GM18861 (cell line): ENCODE results near the gene GPR39.

Source experiments
- ATAC-seq: cut with Tn5 transposase; IDR thresholded peaks from one replicate; pipeline ENCODE4 v1.9.1; 2021; ENCODE audit not compliant: unreplicated experiment

The GPR39 gene

DNA sequence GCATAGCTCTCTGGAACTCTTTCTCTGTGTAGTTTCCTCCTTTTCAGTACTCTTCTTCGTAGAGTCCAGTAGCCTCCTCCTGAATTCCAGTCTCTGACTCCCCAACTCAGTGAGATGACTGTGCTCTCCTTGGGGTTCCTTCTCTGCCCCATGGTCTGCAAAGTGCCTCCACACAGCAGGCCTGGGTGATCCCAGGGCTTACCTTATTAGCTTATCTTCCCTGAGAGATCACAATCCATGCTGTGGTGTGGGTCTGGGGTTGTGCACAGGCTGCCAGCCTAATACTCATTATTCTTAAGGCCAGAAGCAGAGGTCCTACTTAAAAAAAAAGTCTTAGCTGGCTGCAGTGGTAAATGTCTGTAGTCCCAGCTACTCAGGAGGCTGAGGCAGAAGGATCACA is 4.6 kb upstream of the GPR39 start:
- no peak for ATAC-seq

DNA sequence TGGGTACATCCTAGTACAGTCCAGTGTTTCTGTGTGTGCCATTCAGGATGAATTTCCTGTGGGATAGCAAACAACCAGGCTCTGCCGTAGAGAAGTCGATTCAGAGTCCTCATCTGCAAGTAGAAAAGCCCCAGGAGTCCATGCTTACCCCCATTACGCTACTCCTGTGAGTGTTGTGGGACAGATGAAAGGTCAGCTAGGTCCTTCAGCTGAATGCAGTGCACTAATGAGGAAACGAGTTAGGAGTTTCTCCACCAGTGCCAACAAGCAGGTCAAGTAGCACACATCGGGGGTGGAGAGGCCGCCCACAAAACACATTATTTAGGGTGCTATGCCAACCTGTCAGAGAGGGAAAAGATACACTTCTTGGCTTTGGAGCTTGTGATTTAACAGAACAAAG is 2.5 kb upstream of the GPR39 start:
- no peak for ATAC-seq

DNA sequence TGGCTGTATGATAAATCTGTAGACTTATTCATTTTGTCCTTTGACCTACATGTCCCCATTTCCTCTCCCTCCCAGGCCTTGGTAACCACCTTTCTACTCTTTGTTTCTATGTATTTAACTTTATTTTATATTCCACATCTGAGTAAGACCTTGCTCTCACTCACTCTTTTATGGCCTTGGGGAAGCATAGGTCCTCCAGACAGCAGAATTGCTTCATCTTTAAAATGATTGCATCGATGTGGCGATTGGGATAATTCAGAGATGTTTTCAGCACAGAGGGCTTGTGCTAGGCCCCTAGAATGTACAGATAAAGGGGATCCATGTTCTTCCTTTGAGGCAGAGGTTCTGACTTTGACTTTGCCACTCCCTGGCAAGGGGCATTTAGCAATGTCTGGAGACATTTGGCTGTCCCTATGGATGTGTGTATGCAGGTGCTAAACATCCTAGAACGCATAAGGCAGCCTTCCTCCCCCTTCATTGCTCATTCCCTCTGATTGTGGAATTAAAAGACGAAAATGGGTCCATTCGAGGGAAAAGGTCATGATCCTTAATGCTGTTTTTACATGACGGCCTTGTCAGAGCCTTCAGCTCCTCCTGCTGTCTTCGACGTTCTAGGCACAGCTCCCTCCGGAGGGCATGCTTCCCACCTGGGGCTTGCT is 1.2 kb upstream of the GPR39 start:
- ATAC-seq = no peak

DNA sequence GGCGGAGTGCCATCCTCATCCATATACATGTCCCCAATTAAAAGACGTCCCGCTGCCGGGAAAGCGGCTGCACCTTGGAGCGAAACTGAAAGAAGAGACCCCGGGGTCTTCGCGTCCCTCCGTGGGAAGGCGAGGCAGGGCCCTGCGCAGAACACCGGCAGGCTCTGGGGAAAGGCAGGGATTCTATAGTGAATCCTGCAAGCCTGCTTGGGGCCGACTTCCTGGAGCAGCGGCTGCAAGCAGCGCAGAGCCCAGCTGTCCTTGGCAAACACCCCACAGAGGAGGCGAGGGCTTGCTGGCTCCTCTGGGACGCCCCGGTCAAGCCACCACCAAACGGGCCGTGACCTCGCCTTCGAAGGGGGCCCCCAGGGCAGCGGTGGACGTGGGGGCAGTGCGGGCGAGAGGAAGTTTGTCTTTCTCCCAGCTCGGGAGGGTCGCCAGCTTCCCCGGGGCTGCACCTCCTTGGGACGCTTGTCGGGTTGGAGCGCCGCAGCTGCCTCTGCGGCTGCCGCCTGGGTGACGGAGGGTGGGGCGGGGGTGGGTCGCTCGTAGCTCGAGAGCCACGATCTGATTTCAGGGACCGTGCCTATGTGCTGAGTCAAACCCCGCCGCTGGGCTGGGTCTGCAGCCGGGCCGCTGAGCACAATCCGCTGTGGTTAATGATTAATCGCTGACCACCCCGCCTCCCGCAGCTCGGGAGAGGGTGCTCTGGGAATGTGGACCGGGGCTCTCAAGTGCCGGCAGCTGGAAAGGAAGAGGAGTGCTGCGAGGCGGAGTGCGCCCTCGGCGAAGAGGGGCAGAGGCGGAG is 486 bp upstream of the GPR39 start:
- ATAC-seq = no peak

DNA sequence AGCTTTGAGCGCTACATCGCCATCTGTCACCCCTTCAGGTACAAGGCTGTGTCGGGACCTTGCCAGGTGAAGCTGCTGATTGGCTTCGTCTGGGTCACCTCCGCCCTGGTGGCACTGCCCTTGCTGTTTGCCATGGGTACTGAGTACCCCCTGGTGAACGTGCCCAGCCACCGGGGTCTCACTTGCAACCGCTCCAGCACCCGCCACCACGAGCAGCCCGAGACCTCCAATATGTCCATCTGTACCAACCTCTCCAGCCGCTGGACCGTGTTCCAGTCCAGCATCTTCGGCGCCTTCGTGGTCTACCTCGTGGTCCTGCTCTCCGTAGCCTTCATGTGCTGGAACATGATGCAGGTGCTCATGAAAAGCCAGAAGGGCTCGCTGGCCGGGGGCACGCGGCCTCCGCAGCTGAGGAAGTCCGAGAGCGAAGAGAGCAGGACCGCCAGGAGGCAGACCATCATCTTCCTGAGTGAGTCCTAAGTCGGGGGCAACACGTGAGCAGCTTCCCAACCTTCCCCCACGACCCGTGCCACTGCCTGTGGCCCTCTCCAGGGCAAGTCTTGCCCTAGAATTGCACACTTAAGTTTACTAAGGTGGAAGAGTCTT is 928 bp downstream of the GPR39 start:
- no peak for ATAC-seq

DNA sequence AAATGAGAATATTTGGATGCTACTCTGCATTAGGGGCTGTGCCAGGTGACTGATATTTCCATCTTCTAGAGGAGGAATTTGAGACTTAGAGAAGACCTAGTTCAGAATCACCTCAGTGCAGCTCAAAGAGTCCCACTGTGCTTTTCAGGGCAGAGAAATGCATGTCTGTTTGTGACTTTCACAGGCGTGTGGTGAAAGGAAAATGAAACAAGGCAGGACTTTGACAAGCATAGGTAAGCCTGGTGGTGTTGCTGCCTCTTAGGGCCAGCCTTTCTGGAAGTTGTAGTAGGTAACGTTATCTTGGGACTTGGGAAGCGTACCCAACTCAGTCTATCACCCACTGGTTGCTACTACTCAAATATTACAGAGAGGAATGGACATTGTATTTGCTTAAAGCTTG is 2.6 kb downstream of the GPR39 start:
- ATAC-seq = no peak

DNA sequence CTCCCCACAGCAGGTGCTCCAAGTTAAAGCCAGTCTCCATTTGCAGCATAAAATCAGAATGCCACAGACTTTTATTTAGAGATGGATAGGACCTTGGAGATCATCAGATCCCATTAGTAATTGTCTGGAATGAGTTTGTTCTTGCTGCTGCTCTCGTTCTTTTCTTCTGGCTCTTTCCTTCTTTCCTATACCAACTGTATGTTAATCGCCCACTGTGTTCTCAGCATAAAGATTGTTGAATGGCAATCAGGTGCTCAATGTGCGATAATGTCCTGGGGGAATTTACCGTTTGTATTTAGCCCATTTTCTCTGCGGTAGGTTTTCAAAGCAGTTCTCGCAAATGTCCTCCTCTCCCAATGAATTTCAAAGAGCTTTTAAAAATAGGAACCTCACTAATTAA is 3.3 kb downstream of the GPR39 start:
- no peak for ATAC-seq

DNA sequence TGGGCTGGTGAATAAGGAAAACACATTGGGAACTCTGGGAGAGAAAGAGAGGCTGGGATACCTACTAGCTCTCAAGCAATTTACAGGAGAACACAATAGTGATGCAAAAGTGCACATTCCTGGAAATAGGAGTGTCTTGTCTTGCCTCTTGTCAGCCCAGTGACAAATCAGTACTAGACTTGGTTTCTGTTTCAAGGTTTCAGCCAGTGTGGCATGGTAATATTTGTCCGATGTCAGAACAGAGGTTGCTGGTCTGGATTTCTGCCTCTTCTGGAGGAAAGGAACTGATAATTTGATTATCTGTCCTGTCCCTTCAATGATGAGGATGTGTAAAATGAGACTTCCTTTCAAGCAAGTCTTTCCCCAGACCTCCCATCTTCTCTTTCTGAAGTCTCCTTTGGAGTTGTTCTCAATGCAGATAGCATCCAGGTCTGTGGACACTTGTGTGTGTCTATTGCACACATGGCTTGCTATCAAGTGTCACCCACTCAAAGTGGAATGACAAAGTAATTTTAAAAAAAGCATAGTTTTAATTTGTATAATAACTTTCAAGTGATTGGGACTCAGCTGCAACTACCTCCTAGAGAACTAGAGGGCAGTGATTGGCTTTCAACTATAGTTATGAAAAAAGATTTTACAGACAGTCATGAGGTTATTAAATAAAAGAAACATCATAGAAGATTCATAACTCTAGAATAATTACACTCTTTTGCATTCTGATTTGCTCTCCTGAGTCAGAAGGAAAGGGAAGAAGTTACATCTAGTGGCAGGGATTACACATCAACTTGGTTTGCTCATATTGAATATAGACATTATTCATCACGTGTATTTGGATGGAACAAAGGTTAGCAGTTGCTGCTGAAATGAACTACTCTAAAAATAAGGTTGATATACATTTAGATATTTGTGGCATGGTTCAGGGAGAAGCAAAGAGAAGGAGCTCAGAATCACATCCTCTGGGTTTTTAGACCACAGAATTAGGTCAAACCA is 4.5 kb downstream of the GPR39 start:
- ATAC-seq = no peak

DNA sequence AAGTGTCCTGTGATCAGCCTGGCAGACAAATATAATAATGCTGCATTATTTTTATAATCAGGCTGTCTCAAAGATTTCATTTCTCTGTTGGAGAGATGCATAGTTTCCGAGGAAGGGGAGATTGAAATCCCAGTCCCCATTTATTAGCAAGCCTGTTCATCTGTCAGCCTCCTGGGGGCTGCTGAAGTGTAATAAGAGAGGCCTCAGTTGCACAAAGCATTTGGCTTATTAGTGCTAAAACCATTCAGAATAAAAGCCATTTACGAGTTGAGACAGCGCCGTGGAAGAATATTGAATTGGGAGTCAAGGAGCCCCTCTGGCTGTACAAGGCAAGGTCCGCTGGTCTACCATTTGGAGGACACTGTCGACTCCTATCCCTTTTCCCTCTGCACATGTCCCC is 6.1 kb downstream of the GPR39 start:
- ATAC-seq = no peak

DNA sequence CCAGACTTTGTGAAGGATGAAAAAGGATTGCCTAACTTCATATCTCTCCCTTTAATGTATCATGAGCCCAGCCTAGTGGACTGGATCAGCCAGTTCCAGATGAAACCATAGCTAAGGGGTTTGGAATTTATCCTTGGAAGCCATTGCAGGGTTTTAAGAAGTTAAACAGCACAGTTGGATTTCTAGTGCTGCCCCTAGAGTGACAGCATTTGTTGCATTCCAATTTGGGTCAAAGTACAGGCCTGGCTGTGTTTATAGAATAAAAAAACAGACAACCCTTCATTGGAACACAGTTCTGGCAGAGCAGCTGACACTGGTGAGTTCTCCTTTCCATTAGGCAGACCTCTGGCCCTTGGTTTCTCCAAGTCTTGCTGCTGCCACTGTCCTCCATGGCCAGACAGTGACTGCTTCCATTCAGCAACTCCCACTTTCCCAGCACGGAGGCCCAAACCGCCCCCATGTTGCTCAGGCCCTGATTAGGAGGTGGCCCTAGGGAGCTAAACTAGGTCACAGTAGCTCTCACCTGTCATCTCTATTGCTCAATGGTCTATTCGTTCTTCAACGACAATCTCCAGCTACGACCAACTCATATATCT is 8.0 kb downstream of the GPR39 start:
- ATAC-seq = no peak

DNA sequence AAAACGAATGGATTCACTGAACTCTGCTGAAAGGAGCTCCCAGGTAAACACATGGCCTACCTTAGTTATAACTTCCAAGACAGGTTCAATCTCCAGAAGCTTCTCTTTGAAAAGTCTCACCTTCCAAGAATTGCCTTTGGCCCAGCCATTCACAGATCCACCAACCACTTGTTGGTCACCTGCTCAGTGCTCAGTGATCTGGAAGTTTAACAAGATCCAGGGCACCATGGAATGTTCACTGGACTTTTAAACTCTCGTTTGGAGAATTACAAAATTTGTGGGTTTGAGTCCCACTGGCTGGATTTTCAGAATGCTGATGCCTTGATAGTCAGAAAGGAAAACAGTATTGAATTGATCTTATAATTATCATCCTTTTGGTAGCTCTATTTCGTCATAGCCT is 9.4 kb downstream of the GPR39 start:
- no peak for ATAC-seq

DNA sequence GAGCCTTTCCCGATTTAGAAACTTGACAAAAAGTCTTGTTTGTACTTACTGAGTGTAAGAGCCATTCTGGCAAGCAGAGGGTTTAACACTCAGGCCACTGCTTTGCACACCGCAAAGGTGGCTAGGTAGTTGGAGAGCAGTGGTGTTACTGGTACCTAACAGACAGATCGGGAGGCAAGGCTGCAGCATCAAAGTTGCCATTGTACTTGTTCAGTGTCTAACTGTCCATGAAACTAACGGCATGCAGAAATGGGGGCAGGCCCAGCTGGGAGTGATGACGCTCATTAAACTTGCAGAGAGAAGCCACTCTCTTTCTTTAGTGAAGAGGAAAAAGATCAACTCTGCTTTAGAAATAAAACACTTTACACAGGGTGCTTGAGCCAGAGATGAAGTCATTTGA is 10.1 kb downstream of the GPR39 start:
- ATAC-seq = no peak

DNA sequence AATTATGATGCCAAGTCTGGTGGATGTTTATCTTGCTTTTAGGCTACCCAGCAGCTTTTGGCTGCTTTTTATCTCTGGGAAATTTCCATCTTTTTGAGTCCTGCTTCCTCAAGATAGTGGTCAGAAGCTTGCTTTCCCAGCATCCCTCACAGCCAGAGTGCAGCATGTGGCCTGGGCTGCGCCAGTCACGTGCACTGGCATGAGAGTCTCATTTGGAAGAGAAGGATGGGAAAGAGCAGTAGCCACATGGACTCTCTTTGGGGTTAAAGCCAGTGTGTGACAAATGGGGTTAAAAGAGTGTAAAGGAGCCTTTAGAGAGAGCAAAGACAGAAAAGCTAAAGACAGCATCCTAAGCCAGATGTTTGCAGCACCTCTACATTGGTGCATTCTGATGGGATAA is 12.7 kb downstream of the GPR39 start:
- no peak for ATAC-seq

DNA sequence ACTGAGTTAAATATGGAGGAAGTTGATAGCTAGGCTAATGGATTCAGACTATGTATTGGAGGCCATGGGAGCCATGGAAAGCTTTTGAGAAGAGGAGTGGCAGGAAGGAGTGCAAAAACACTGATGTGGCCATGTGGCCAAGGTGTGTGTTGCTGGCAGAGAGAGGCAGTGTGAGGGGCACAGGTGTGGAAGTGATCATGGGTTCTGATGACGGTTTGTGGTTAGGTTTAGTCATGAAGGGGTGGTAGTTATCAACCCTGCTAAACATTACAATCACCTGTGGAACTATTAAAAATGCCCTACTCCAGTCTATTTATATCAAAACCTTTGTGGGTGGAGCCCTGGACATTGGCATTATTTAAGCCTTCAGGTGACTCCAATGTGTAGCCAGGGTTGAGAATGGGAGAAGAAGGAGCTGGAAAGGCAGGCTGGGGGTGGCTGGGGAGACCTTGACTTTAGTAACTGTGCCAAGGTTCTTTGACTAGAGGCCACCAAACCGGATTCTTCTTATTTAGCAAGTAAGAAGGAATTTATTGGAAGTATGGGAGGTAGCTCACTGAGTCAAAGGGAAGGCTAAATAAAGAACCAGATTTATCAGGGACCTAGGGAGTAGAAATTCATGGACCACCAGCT is 13.5 kb downstream of the GPR39 start:
- ATAC-seq = no peak

DNA sequence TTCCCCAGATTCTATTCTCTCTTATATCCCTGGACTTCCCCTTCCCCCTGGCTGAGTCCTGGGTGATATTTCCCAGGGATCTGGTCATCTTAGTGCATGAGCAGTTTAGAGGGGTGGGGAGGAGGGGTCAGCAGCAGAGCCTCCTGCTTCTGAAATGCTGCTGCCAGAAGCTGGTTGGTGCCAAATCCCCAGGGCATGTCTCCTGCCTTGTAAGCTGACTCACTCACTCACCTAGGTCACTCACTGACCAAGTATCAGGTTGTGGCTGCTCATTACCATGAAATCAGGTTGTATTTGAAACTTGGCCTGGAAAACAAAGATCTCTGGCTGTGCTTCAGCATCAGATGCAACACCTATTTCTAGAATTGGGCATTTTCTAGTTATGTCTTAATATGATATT is 14.3 kb downstream of the GPR39 start:
- ATAC-seq = no peak

DNA sequence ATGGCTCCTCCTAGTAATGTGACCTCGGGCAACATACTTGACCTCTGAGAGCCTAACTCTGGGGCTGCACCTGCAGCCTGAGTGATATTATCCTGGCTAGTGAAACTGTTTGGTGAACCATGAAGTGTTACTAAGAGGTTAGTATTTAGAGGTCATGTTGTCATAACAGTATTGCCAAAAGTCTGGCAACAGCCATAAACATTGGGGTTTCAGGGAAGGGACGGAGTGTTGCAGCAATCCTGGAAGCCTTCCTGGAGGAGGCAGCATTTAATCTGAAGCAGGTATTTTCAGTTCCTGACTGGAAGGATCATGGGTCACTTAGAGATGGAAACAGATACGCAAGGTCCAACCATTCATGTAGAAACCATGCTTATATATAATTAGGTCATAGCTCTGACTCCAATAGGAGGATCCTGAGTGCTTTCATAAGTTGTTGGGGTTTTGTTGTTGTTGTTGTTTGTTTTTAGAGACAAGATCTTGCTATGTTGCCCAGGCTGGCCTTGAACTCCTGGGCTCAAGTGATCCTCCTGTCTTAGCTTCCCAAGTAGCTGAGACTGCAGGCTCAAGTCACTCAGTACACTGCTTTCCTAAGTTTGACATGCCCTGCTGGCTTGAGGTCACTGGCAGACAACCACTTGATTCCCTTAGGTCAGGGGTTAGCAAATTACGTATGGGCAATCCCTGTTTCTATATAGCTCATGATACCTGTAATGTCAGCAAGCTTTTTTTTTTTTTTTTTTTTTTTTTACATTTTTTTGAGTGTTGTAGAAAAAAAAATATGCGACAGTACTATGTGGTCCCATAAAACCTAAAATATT is 21.5 kb downstream of the GPR39 start:
- no peak for ATAC-seq

DNA sequence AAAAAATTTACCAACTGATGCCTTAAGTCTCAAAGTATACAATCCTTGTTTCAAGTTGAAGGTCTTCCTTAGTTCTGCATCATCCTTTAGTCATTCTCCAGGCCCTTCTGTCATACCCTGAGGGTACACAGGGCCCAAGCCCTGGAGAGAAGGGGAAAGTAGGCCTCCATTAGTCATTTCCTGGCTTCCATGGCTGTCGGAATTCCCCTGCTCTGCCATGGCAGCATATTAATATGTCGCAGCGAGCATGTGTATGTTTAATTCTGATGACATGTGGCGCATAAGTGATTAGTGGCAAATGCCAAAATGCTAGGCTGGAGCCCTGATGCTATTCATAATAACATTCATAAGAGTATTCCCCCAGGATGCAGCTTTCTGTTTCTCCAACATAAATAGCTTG is 22.1 kb downstream of the GPR39 start:
- ATAC-seq = no peak

DNA sequence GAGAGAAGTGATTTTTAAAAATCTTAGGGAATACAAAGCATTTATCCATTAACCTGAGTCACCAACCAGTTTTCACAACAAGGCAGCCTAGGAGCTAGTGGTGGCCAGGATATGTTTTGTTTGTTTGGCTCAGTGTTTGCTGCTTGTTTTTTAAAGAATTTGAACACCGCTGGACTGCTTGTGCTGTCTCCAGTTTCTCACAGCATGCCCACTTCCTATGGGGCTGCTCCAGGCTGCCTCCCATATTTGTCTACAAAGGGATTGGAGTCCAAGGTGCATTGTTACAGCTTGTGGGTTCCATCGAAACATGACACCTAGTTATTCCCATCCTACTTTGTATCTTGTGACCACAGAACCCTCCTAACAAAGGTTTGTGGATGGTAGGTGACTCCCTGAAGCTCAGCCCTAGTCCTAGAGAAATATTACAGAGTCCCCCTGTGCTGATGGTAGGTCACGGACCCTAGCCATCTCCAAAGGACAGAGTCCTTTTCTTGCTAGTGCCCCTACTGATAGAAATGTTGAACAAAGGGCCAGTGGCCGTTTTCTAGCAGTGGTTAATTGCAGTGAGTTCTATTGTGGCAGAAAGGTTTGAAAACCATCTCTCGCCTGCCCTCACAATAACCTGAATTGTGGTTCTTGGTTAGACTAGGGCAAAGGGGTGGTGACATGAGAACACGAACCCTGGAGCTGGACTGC is 23.2 kb downstream of the GPR39 start:
- ATAC-seq = no peak

DNA sequence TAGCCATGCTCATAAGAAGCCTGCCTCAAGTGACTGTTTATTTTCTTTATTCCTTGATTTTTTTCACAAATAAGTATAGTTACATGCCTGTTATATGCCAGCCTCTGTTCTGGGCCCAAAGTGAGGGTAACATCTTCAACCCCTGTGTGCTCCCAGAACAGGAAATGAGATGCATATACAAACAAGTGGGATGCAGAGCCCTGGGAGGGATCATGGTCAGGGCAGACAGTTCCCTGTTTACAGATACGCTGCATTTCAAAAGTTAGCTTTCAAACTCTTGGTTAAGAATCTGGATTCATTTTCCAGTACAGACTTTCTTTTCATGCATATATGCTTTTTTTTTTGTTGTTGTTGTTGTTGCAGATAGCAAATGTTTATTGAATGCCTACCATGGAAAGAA is 24.4 kb downstream of the GPR39 start:
- ATAC-seq = no peak
